A673 (cell line): ENCODE measurements around the gene UNG. TPM values are rescaled to one million over a fixed set of nuclear protein-coding genes. Genes with fewer than 3 reads are reported as not detected.

Source experiments
- BruUV-seq: library from RNA; stranded (reverse); fragments of 400-500 nt; replicated peaks from 2 replicates; lab custom pipeline; 2021; lab: Mats Ljungman, UMichigan
- CTCF ChIA-PET: fragments of 300-600 bp; sonication (Branson Sonifier 250); formaldehyde crosslinking; loops from one replicate; lab custom pipeline; 2022; ENCODE audit warnings: antibody characterized with exemption; lab: Charles Lee
- POLR2A ChIA-PET: fragments of 300-600 bp; sonication (Branson Sonifier 250); formaldehyde crosslinking; loops from one replicate; lab custom pipeline; 2022; ENCODE audit warnings: antibody characterized with exemption; ENCODE audit not compliant: low non-redundant PET; lab: Charles Lee
- DNase-seq: peaks from one replicate; pipeline ENCODE4 v3.0.0-alpha.2; 2015; ENCODE audit warnings: low spot score
- H3K27ac ChIP-seq: fragments of 200-600 bp; sonication (generic); 2 replicates; pipeline ENCODE4 v1.5.1; 2016; ENCODE audit warnings: mixed run types, low read depth, mild to moderate bottlenecking, mixed read lengths, antibody characterized with exemption, low read length; ENCODE audit not compliant: poor library complexity, severe bottlenecking
- H3K27me3 ChIP-seq: fragments of 200-600 bp; sonication (generic); replicated peaks from 2 replicates; pipeline ENCODE4 v1.6.1; 2017; ENCODE audit warnings: mixed run types, low read depth, mild to moderate bottlenecking, mixed read lengths, antibody characterized with exemption, low read length; ENCODE audit not compliant: insufficient read depth, poor library complexity
- H3K36me3 ChIP-seq: fragments of 200-600 bp; sonication (generic); 2 replicates; pipeline ENCODE4 v1.6.1; 2016; ENCODE audit warnings: mixed run types, mild to moderate bottlenecking, mixed read lengths, antibody characterized with exemption, low read length; ENCODE audit not compliant: insufficient read depth, poor library complexity, severe bottlenecking
- H3K4me1 ChIP-seq: fragments of 200-600 bp; sonication (generic); 2 replicates; pipeline ENCODE4 v1.6.1; 2017; ENCODE audit warnings: mixed run types, mild to moderate bottlenecking, mixed read lengths, antibody characterized with exemption, low read length; ENCODE audit not compliant: insufficient read depth, poor library complexity, severe bottlenecking
- H3K4me3 ChIP-seq: fragments of 200-600 bp; sonication (generic); 2 replicates; pipeline ENCODE4 v1.5.1; 2016; ENCODE audit warnings: low read depth, mixed run types, mild to moderate bottlenecking, mixed read lengths, low read length; ENCODE audit not compliant: poor library complexity, severe bottlenecking
- H3K9me3 ChIP-seq: fragments of 200-600 bp; sonication (generic); 2 replicates; pipeline ENCODE4 v1.6.1; 2016; ENCODE audit warnings: mixed run types, low read depth, mild to moderate bottlenecking, mixed read lengths, antibody characterized with exemption, low read length; ENCODE audit not compliant: poor library complexity, severe bottlenecking
- EZH2 ChIP-seq: fragments of 200-600 bp; sonication (generic); IDR thresholded peaks from 2 replicates; pipeline ENCODE4 v1.6.1; 2017; ENCODE audit warnings: borderline replicate concordance, low read depth, mild to moderate bottlenecking, mixed read lengths, antibody characterized with exemption, low read length; ENCODE audit not compliant: poor library complexity, severe bottlenecking
- intact Hi-C: fragments of 100-400 bp; cut with micrococcal nuclease; formaldehyde crosslinking; loops from one replicate; pipeline ENCODE4 v1.10.0; 2022; ENCODE audit not compliant: unreplicated experiment
- total RNA-seq: library from RNA; stranded (reverse); gene quantifications from 2 replicates; pipeline ENCODE4 v1.2.3, GENCODE V29; 2021
- TF ChIP-seq, protein P1 (sequence below): fragments of 300-800, 200-600 bp; sonication (generic); conservative IDR thresholded peaks from 2 replicates; pipeline ENCODE4 v1.5.1; 2017; ENCODE audit warnings: low read depth, mild to moderate bottlenecking, antibody characterized with exemption, low read length, moderate library complexity, mixed read lengths

UNG gene
- total RNA-seq, 1 experiment from 2014 or later, result 58.5 TPM

- BruUV-seq, result no TSS peak
- H3K27me3 ChIP-seq, result no peaks in the 10 kb centered on the region
These were observed 797 bp downstream of the UNG start for GRCh38 chr12:109098183-109098604.

GRCh38 chr12:109098651-109099050 lies 1.3 kb downstream of the UNG start:
- TF ChIP-seq, protein P1, sequence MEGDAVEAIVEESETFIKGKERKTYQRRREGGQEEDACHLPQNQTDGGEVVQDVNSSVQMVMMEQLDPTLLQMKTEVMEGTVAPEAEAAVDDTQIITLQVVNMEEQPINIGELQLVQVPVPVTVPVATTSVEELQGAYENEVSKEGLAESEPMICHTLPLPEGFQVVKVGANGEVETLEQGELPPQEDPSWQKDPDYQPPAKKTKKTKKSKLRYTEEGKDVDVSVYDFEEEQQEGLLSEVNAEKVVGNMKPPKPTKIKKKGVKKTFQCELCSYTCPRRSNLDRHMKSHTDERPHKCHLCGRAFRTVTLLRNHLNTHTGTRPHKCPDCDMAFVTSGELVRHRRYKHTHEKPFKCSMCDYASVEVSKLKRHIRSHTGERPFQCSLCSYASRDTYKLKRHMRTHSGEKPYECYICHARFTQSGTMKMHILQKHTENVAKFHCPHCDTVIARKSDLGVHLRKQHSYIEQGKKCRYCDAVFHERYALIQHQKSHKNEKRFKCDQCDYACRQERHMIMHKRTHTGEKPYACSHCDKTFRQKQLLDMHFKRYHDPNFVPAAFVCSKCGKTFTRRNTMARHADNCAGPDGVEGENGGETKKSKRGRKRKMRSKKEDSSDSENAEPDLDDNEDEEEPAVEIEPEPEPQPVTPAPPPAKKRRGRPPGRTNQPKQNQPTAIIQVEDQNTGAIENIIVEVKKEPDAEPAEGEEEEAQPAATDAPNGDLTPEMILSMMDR, result no peak
- no peak for TF ChIP-seq EZH2
- peak overlapping the region; percentile 89 for H3K27ac ChIP-seq
- POLR2A ChIA-PET, result interaction anchor here (0.7 kb wide), 1 partner anchor 78 kb away, joined by 3 read pairs; no protein-coding TSS in a partner anchor
- peaks cover 43% of the 10 kb centered on the region for H3K36me3 ChIP-seq
- intact Hi-C loops, result loop anchor here (10.0 kb wide), 2 partner anchors 144 to 244 kb away; partner anchors contain the start of gene SSH1
- no peak for DNase-seq
- peaks cover 7% of the 10 kb centered on the region for H3K4me1 ChIP-seq
- CTCF ChIA-PET, result no interaction called here
- BruUV-seq, result no TSS peak
- H3K27me3 ChIP-seq, result no peaks in the 10 kb centered on the region
- H3K4me3 ChIP-seq, result peak overlapping the region; percentile 63
- H3K9me3 ChIP-seq, result no peaks in the 10 kb centered on the region

More at GRCh38 chr12:109098183-109098604, 797 bp downstream of the UNG start:
- peaks cover 10% of the 10 kb centered on the region for H3K4me1 ChIP-seq
- peak overlapping the region; percentile 89 for H3K27ac ChIP-seq
- intact Hi-C loops, result loop anchor here (10.0 kb wide), 2 partner anchors 143 to 243 kb away; partner anchors contain the start of gene SSH1
- DNase-seq, result no peak
- ChIA-PET CTCF (no interaction called here), POLR2A (interaction anchor here (0.7 kb wide), 1 partner anchor 78 kb away, joined by 3 read pairs; no protein-coding TSS in a partner anchor)
- peak overlapping the region; percentile 63 for H3K4me3 ChIP-seq
- peaks cover 38% of the 10 kb centered on the region for H3K36me3 ChIP-seq
- TF ChIP-seq, protein P1, result no peak
- no peak for TF ChIP-seq EZH2
- no peaks in the 10 kb centered on the region for H3K9me3 ChIP-seq

DNA sequence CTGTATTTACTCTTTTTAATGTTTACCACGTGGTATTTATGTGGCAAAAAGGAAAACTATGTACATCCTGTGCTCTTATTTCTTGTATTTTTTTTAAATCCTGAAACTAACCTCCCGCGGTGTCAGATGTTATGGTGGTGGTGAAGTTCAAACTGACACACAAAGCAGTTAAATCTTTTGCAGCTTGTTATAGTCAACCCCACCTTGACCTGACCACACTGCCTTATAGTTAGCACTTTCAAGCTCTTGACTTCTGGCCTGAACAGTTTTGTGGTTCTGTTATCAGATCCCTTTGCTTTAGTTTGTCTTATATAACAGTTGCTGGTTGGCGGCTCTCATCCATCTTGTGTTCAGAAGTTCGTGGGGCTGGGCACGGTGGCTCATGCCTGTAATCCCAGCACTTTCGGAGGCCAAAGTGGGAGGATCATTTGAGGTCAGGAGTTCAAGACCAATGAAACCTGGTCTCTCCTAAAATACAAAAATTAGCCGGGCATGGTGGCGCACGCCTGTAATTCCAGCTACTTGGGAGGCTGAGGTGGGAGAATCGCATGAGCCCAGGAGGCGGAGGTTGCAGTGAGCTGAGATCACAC lies 2.1 kb downstream of the UNG start:
- Histone ChIP-seq H3K27ac (peak overlapping the region; percentile 18), H3K36me3 (peaks cover 51% of the 10 kb centered on the region)
- no peak for TF ChIP-seq EZH2
- TF ChIP-seq, protein P1, result no peak

More for the DNA sequence above, 2.1 kb downstream of the UNG start:
- Histone ChIP-seq H3K27me3 (no peaks in the 10 kb centered on the region), H3K9me3 (no peaks in the 10 kb centered on the region), H3K4me1 (peaks cover 4% of the 10 kb centered on the region), H3K4me3 (peak overlapping the region; percentile 63)
- ChIA-PET POLR2A (no interaction called here), CTCF (no interaction called here)
- no peak for DNase-seq
- intact Hi-C loops, result loop anchor here (10.0 kb wide), 2 partner anchors 145 to 245 kb away; partner anchors contain the start of gene SSH1
- BruUV-seq, result no TSS peak
